HG03432 (cell line): ENCODE results near the gene MT1HL1.
"Not testable (repeated sequence)": the region's sequence is repeated elsewhere in the genome, so short reads cannot be mapped to it uniquely, and the experiment has no call there.

Experiments used
- ATAC-seq: cut with Tn5 transposase; IDR thresholded peaks from one replicate; pipeline ENCODE4 v1.9.1; 2021; ENCODE audit warnings: mild to moderate bottlenecking, moderate library complexity; ENCODE audit not compliant: unreplicated experiment

The MT1HL1 gene

DNA sequence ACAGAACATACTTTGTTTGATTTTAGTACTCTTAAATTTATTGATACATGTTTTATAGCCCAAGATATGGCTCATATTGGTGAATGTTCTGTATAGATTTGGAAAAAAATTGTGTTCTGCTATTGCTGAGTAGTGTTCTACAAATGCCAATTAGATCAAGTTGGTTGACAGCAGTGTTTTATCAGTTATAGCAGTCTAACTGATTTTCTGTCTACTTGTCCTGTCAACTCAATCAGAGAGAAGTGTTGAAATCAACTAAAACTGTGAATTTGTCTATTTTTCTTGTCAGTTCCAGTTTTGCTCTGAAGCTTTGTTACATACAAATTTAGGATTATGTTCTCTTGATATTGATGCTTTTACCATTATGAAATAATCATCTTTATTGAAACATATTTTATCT, 14.7 kb upstream of the MT1HL1 start:
- no peak for ATAC-seq

DNA sequence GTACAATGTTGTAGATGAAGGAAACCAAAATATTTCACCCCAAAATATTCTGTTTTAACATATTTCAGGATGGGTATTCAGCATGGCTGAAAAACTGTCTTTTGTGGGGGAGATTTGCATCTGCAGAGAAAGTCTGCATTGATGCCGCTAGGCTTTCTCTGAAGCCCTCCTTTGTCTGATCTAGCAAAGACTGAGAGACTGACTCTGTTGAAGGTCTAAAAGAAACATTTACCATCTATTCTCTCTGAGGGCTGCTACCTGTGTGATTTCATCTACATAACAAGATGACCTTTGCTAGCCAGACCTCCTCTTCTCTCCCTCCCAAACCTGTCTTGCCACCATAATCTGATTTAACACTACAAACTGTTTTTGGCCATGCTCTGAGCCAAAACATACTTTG, 12.4 kb upstream of the MT1HL1 start:
- no peak for ATAC-seq

- no peak for ATAC-seq
Measured at GRCh38 chr1:237013608-237014007, 9.4 kb upstream of the MT1HL1 start.

GRCh38 chr1:237012788-237013383, 8.6 kb upstream of the MT1HL1 start:
- ATAC-seq = no peak

DNA sequence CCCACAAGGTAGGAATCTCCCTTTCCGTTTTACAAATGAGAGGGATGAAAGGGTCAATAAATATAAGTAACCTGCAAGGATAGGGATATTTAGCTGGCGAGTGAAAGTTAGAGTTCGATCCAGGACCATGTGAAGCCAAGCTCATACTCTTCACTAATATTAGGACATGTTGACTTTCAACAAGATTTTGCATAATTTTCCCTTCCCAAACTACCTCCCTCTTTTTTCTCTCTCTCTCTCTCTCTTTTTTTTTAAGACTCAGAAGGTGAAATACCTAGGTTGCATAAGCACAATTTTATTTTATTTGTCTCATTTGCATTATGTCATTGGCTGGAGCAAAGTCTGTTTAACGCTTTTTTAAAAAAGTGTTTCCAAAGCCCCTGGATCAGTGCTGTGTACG, 8.1 kb upstream of the MT1HL1 start:
- ATAC-seq = no peak

- no peak for ATAC-seq
Measured at GRCh38 chr1:237011432-237011831, 7.2 kb upstream of the MT1HL1 start.

GRCh38 chr1:237009611-237010010, 5.4 kb upstream of the MT1HL1 start:
- ATAC-seq = no peak

GRCh38 chr1:237007147-237007881, 3.1 kb upstream of the MT1HL1 start:
- no peak for ATAC-seq

- no peak for ATAC-seq
Measured at GRCh38 chr1:237005674-237006073, 1.4 kb upstream of the MT1HL1 start.

- no peak for ATAC-seq
Measured at GRCh38 chr1:237003516-237003915, 725 bp downstream of the MT1HL1 start.

DNA sequence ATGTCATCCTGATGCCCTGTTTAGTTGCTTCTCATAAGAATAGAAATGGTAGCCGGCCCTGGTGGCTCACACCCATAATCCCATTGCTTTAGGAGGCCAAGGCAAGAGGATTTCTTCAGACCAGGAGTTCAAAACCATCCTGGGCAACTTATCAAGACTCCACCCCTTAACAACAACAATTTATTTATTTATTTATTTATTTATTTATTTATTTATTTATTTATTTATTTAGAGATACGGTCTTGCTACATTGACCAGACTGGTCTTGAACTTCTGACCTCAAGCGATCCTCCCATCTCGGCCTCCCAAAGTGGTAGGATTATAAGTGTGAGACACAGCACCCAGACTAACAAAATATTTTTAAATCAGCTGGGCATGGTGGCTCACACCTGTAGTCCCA, 4.0 kb downstream of the MT1HL1 start:
- ATAC-seq = no peak

DNA sequence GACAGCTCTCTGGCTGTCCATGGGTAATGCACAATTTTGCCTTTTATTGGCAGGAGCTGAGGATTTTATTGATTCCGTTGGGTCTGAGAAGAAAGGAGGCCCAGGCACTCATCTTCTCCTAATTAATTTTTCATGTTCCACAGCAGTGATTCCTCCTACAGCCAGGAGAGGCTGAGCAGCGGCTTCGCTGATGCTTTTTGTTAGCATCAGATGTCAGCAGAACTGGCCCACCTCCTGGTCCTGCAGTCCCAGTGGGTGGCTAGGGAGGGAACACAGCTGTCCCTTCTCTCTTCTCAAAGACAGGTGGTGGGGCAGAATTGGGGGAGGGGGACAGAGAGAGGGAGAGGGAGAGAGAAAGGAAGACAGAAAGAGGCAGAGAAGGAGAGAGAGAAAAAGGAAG, 5.7 kb downstream of the MT1HL1 start:
- no peak for ATAC-seq

DNA sequence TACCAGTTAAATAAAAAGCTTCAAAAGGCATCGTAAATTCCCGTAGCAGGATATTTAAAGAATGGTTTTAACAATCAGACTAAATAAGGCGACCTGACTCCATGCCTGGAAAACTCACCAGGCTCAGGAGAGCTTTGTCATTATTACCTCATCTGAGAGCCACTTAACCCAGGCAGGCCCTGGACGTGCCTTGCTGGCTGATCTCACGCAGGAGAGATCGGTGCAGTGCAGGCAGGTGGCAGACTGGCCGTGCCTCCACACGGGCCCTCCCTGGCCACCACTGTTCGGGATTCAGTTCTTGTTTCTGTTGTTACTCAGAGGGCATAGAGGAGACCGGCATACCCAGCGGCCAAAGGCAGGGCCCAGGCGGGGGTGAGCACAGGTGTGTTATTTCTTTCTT, 6.4 kb downstream of the MT1HL1 start:
- no peak for ATAC-seq

DNA sequence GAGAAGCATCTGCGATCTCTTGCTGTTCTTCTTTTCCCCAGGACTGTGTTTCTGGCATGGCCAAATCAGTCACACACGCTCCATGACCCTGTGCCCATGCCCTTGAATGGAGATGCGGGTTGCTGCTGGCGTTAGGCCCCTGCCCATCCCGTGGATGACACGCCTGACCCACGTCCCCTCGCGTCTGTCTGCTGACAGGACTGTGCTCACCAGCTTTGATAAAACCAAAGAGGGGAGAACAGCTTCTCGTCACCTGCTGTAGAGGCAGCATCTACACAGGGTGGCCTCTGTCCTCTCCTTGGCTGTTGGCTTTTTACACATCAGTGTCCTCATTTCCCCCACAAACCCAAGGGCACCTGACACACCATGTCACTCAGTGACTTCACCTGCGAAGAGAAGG, 6.9 kb downstream of the MT1HL1 start:
- ATAC-seq = no peak

GRCh38 chr1:236994450-236994849, 9.8 kb downstream of the MT1HL1 start:
- ATAC-seq = no peak

DNA sequence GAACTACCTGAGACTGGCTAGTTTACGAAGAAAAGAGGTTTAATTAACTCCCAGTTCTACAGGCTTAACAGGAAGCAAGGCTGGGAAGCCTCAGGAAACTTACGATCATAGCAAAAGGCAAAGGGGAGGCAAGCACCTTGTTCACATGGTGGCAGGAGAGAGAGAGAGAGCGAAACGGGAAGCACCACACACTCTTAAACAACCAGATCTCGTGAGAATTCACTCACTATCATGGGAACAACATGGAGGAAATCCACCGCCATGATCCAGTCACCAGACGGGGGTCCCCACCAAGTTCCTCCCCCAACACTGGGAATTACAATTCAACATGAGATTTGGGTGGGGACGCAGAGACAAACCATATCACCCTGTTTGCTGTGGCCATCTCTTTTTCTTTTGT, 11.8 kb downstream of the MT1HL1 start:
- ATAC-seq = no peak

DNA sequence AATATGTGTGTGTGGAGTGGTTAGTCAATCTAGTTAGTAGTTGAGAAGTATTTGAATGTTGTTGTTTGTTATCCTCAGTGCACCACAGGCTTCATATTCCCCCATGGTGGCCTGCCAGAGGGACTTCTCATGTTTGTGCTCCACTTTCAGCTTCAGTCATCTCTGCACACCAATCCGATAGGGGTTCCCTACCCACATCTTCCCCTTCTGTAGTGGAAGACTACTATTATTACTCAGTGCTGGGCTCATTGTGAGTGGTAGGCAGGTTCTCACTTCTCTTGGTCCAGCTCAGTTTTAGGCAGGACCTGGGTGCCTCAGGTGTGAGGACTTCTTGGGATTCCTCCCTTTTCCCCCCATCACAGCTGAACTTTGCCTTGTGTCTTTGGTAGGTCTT, 14.2 kb downstream of the MT1HL1 start:
- peak; percentile 51 for ATAC-seq

DNA sequence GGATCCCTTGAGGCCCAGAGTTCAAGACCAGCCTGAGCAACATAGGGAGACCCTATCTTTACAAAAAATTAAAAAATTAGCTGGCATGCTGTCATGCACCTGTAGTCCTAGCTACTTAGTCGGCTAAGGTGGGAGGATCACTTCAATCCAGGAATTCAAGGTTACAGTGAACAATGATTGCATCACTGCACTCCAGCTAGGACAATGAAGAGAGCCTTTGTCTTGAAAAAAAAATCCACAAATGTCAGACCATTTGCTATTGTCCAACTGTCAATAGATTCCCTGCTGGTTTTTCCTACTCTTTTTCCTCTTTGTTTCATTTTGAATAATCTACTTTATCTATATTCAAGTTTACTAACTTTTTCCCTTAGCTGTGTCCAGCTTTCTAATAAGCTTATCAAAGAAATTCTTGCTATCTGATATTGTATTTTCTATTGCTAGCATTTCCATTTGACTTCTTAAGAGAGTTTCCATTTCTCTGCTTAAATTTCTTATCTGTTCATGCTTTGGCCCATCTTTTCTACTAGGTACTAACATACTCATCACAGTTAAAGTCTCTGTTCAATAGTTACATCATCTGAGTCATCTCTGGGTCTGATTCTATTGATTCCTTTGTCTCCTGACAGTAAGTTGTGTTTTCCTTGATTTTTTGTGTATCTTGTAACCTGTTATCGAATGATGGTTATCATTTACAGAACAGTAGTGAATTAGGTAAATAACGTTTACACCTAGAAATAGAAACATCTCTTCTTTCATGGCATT, 14.8 kb downstream of the MT1HL1 start:
- no peak for ATAC-seq

DNA sequence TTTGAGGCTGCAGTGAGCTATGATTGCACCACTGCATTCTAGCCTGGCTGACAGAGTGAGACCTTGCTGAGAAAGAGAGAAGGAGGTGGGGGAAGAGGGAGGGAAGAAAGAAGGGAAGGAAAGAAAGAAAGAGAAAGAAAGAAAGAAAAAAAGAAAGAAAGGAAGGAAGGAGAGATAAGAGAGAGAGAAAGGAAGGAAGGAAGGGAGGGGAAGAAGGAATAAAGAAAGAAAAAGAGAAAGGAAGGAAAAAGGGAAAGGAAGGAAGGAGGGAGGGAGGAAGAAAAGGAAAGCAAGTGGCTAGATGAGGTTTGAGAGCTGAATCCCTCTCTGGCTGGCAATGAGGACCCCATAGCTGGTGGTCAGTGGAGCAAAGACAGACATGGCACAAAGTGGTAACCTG, 20.4 kb downstream of the MT1HL1 start:
- ATAC-seq = no peak

GRCh38 chr1:236982380-236982779, 21.9 kb downstream of the MT1HL1 start:
- no peak for ATAC-seq

DNA sequence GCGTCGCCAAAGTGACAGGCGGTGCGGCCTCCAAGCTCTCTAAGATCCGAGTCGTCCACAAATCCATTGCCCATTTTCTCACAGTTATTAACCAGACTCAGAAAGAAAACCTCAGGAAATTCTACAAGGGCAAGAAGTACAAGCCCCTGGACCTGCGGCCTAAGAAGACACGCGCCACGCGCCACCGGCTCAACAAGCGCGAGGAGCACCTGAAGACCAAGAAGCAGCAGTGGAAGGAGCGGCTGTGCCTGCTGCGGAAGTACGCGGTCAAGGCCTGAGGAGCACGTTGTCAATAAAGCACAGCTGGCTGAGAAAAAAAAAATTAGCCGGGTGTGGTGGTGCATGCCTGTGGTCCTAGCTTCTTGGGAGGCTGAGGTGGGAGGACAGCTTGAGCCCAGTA, 22.8 kb downstream of the MT1HL1 start:
- not testable (repeated sequence) for ATAC-seq

- ATAC-seq = no peak
Measured at GRCh38 chr1:236980673-236981072, 23.6 kb downstream of the MT1HL1 start.
